IMR-90 (cell line): ENCODE data around the gene RLN3. TPM values are rescaled to one million over a fixed set of nuclear protein-coding genes. Genes with fewer than 3 reads are reported as not detected.
A peak's percentile ranks its signal among the peaks of the same experiment; 100 is the strongest.

ENCODE experiments used
- ATAC-seq: fragments of 200-7000 bp; cut with Tn5 transposase; 2 replicates; pipeline ENCODE4 v1.9.1; 2020; ENCODE audit warnings: low read depth, mild to moderate bottlenecking, moderate library complexity
- BruUV-seq: library from RNA; stranded (reverse); fragments of 400-500 nt; replicated peaks from 2 replicates; lab custom pipeline; 2021; lab: Mats Ljungman, UMichigan
- CTCF ChIA-PET: fragments of 300-600 bp; formaldehyde crosslinking; extraction: SDS; loops from one replicate; lab custom pipeline; 2021; ENCODE audit warnings: antibody characterized with exemption; lab: Yijun Ruan, JAX
- POLR2A ChIA-PET: fragments of 300-600 bp; sonication (Branson Sonifier 250); formaldehyde crosslinking; loops from one replicate; lab custom pipeline; 2022; ENCODE audit warnings: antibody characterized with exemption; ENCODE audit not compliant: unreplicated experiment; lab: Charles Lee
- DNase-seq: peaks from one replicate; pipeline ENCODE4 v3.0.0; 2013
- H2AFZ ChIP-seq: replicated peaks from 2 replicates; pipeline ENCODE3; 2013; ENCODE audit warnings: low read length, mild to moderate bottlenecking; ENCODE audit not compliant: poor library complexity
- H2AK5ac ChIP-seq: 2 replicates; pipeline ENCODE4 v1.6.1; 2013; ENCODE audit warnings: low read depth, low read length, inconsistent platforms
- H2AK9ac ChIP-seq: replicated peaks from 2 replicates; pipeline ENCODE3; 2013; ENCODE audit warnings: mild to moderate bottlenecking, low read depth, low read length, moderate library complexity; ENCODE audit not compliant: poor library complexity
- H2BK120ac ChIP-seq: 2 replicates; pipeline ENCODE4 v1.6.1; 2013; ENCODE audit warnings: low read depth, low read length, inconsistent platforms
- H2BK15ac ChIP-seq: 3 replicates; pipeline ENCODE4 v1.6.1; 2013; ENCODE audit warnings: low read depth, low read length, inconsistent platforms
- H2BK20ac ChIP-seq: 2 replicates; pipeline ENCODE4 v1.6.1; 2013; ENCODE audit warnings: low read depth, mild to moderate bottlenecking, inconsistent platforms, low read length, moderate library complexity
- H2BK5ac ChIP-seq: 2 replicates; pipeline ENCODE4 v1.6.1; 2013; ENCODE audit warnings: mild to moderate bottlenecking, low read depth, low read length, inconsistent platforms; ENCODE audit not compliant: poor library complexity, severe bottlenecking
- H3K14ac ChIP-seq: replicated peaks from 2 replicates; pipeline ENCODE4 v1.6.1; 2013; ENCODE audit warnings: low read depth, low read length, inconsistent platforms
- H3K18ac ChIP-seq: 2 replicates; pipeline ENCODE4 v1.6.1; 2013; ENCODE audit warnings: low read depth, low read length, control low read depth
- H3K23ac ChIP-seq: 2 replicates; pipeline ENCODE4 v1.6.1; 2013; ENCODE audit warnings: low read depth, low read length, inconsistent platforms
- H3K27ac ChIP-seq: 2 replicates; pipeline ENCODE4 v1.5.1; 2013; ENCODE audit warnings: mild to moderate bottlenecking, control low read depth, low read length; ENCODE audit not compliant: insufficient read depth
- H3K27me3 ChIP-seq: 2 replicates; pipeline ENCODE4 v1.6.1; 2013; ENCODE audit warnings: low read length; ENCODE audit not compliant: control insufficient read depth, insufficient read depth
- H3K36me3 ChIP-seq: 2 replicates; pipeline ENCODE4 v1.6.1; 2013; ENCODE audit warnings: low read length, mixed read lengths; ENCODE audit not compliant: control insufficient read depth, insufficient read depth
- H3K4ac ChIP-seq: 2 replicates; pipeline ENCODE4 v1.6.1; 2013; ENCODE audit warnings: low read depth, low read length, inconsistent platforms
- H3K4me1 ChIP-seq: 2 replicates; pipeline ENCODE4 v1.6.1; 2013; ENCODE audit warnings: low read length, mixed read lengths; ENCODE audit not compliant: control insufficient read depth, insufficient read depth
- H3K4me2 ChIP-seq: 2 replicates; pipeline ENCODE4 v1.6.1; 2013; ENCODE audit warnings: low read depth, mild to moderate bottlenecking, control low read depth, low read length, moderate library complexity
- H3K4me3 ChIP-seq: 2 replicates; pipeline ENCODE4 v1.5.1; 2013; ENCODE audit warnings: low read depth, mild to moderate bottlenecking, control low read depth, low read length, moderate library complexity; ENCODE audit not compliant: insufficient read depth
- H3K56ac ChIP-seq: 2 replicates; pipeline ENCODE4 v1.6.1; 2013; ENCODE audit warnings: low read length, inconsistent platforms; ENCODE audit not compliant: insufficient read depth; ENCODE audit errors: extremely low read depth
- H3K79me1 ChIP-seq, 2 experiments: 2 replicates each; pipeline ENCODE4 v1.6.1; 2013; ENCODE audit warnings: low read length in 2 of 2, inconsistent platforms in 1 of 2, low read depth in 1 of 2
- H3K9ac ChIP-seq: 2 replicates; pipeline ENCODE4 v1.6.1; 2013; ENCODE audit warnings: low read depth, low read length, control low read depth
- H3K9me1 ChIP-seq: 2 replicates; pipeline ENCODE4 v1.6.1; 2013; ENCODE audit warnings: low read length, inconsistent platforms; ENCODE audit not compliant: insufficient read depth
- H3K9me3 ChIP-seq: 2 replicates; pipeline ENCODE4 v1.6.1; 2013; ENCODE audit warnings: low read length; ENCODE audit not compliant: control insufficient read depth, insufficient read depth
- H4K20me1 ChIP-seq: 2 replicates; pipeline ENCODE4 v1.6.1; 2013; ENCODE audit warnings: low read length, inconsistent platforms; ENCODE audit not compliant: insufficient read depth
- H4K5ac ChIP-seq: 2 replicates; pipeline ENCODE4 v1.6.1; 2013; ENCODE audit warnings: mild to moderate bottlenecking, low read depth, low read length, control low read depth
- H4K8ac ChIP-seq, 2 experiments: 2 replicates each; pipeline ENCODE4 v1.6.1; 2013; ENCODE audit warnings: low read depth in 2 of 2, low read length in 2 of 2, control low read depth in 1 of 2, inconsistent platforms in 1 of 2
- H4K91ac ChIP-seq: 2 replicates; pipeline ENCODE4 v1.6.1; 2013; ENCODE audit warnings: low read depth, low read length, inconsistent platforms; ENCODE audit not compliant: insufficient read depth
- BHLHE40 ChIP-seq: fragments of 150-350 bp; IDR thresholded peaks from 2 replicates; pipeline ENCODE4 v1.6.1; 2016; ENCODE audit warnings: mild to moderate bottlenecking, low read depth, low read length
- CEBPB ChIP-seq: IDR thresholded peaks from 2 replicates; pipeline ENCODE4 v1.6.1; 2012; ENCODE audit warnings: low read depth, low read length, improper control_type of control experiment
- CHD1 ChIP-seq: IDR thresholded peaks from 2 replicates; pipeline ENCODE4 v1.6.1; 2012; ENCODE audit warnings: low read depth, low read length, improper control_type of control experiment
- CTCF ChIP-seq: conservative IDR thresholded peaks from 2 replicates; pipeline ENCODE4 v1.5.1; 2012; ENCODE audit warnings: mild to moderate bottlenecking, low read depth, low read length, improper control_type of control experiment
- FOS ChIP-seq: fragments of 150-350 bp; IDR thresholded peaks from 2 replicates; pipeline ENCODE4 v1.6.1; 2016; ENCODE audit warnings: low read depth, low read length
- MAZ ChIP-seq: IDR thresholded peaks from 2 replicates; pipeline ENCODE4 v1.6.1; 2012; ENCODE audit warnings: low read depth, mild to moderate bottlenecking, low read length, improper control_type of control experiment, moderate library complexity, borderline replicate concordance
- MXI1 ChIP-seq: IDR thresholded peaks from 2 replicates; pipeline ENCODE4 v1.6.1; 2012; ENCODE audit warnings: low read depth, mild to moderate bottlenecking, low read length, moderate library complexity, borderline replicate concordance
- RAD21 ChIP-seq: IDR thresholded peaks from 2 replicates; pipeline ENCODE4 v1.6.1; 2012; ENCODE audit warnings: low read length, improper control_type of control experiment
- RCOR1 ChIP-seq: IDR thresholded peaks from 2 replicates; pipeline ENCODE4 v1.6.1; 2012; ENCODE audit warnings: mild to moderate bottlenecking, low read length, improper control_type of control experiment; ENCODE audit not compliant: insufficient replicate concordance
- SMC3 ChIP-seq: fragments of 150-350 bp; IDR thresholded peaks from 2 replicates; pipeline ENCODE4 v1.6.1; 2016; ENCODE audit warnings: low read depth, mild to moderate bottlenecking, antibody characterized with exemption, low read length, moderate library complexity
- WGBS, 2 experiments: methylation state at CpG; one replicate each; pipeline versions ENCODE4 v1.1.5 to v1.1.7; 2013; ENCODE audit warnings: missing lambda C conversion rate in 2 of 2; ENCODE audit not compliant: insufficient read length in 1 of 2; ENCODE audit errors: extremely low coverage in 2 of 2; 5-methylcytosine and 5-hydroxymethylcytosine counted together
- dilution Hi-C: fragments of 300-500 bp; cut with HindIII; formaldehyde crosslinking; loops from one replicate; pipeline ENCODE4 v1.14.3; 2018; ENCODE audit warnings: low sequenced_read_pairs; ENCODE audit not compliant: unreplicated experiment
- in situ Hi-C: fragments of 300-500 bp; cut with MboI; formaldehyde crosslinking; loops from 3 replicates; pipeline ENCODE4 v1.14.3; 2019; ENCODE audit warnings: low sequenced_read_pairs, inconsistent platforms, mixed read lengths
- intact Hi-C: fragments of 100-400 bp; cut with micrococcal nuclease; formaldehyde crosslinking; loops from 2 replicates; pipeline ENCODE4 v1.10.0; 2022
- polyA plus RNA-seq, 3 experiments: library from polyadenylated mRNA; depleted of rRNA; stranded (reverse); fragments of >200 nt; gene quantifications; 2 replicates each; pipeline ENCODE4 v1.2.3, GENCODE V29; 2012; ENCODE audit warnings: low replicate concordance in 1 of 3
- total RNA-seq: library from RNA; depleted of rRNA; stranded (reverse); fragments of >200 nt; gene quantifications from 2 replicates; pipeline ENCODE4 v1.2.3, GENCODE V29; 2012
- TF ChIP-seq, protein P1 (sequence below): fragments of 150-350 bp; IDR thresholded peaks from 2 replicates; pipeline ENCODE4 v1.6.1; 2017; ENCODE audit warnings: mild to moderate bottlenecking, antibody characterized with exemption, low read length, low read depth

The RLN3 gene
- total and polyA plus RNA-seq, 2 of the 4 experiments (the other 2 are of a cell fraction): not detected

DNA sequence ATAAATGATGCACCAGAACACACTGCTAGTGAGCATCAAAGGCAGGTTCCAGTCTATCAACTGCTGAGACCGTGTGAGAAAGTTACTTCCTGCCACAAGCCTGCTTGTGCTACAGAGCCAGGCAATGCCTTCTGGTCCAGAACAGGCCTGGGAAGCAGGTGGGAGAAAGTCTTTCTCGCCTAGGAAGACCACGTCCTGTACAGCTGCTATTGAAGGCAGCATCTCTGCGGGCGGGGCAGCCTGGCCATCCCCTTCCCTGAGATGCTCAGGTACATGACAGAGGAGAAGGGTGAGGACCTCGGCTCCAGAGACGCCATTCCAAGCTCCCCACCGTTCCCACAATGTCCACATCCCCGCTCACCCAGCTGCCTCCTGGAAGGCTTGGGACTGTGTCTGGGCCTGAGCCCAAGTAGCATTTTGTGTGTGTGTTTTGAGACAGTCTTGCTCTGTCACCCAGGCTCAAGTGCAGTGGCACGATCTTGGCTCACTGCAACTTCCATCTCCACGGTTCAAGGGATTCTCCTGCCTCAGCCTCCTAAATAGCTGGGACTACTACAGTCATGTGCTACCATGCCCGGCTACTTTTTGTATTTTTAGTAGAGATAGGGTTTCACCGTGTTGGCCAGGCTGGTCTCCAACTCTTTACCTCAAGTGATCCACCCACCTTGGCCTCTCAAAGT lies 25.2 kb upstream of the RLN3 start:
- H4K20me1 ChIP-seq: peaks cover 9% of the 10 kb centered on the region
- no peak overlapping the region for H3K56ac ChIP-seq
- no peak overlapping the region for H4K5ac ChIP-seq
- intact Hi-C loops: no loop called here
- in situ Hi-C loops: no loop called here
- no peak overlapping the region for H3K4me3 ChIP-seq
- peaks cover 4% of the 10 kb centered on the region for H3K36me3 ChIP-seq
- POLR2A ChIA-PET: no interaction called here
- CTCF ChIA-PET: no interaction called here
- H3K23ac ChIP-seq: no peak overlapping the region
- H3K27ac ChIP-seq: no peak overlapping the region
- no peak overlapping the region for H2AK9ac ChIP-seq
- peaks cover 12 to 53% of the 10 kb centered on the region in 2 experiments for H3K79me1 ChIP-seq
- no TSS peak for BruUV-seq
- no peak overlapping the region for H2BK120ac ChIP-seq
- no peak overlapping the region for H3K14ac ChIP-seq
- DNase-seq (no peak), ATAC-seq (no peak)
- H2AFZ ChIP-seq: no peak overlapping the region
- no peak overlapping the region for H3K4ac ChIP-seq
- H3K27me3 ChIP-seq: no peaks in the 10 kb centered on the region
- no peak overlapping the region for H2AK5ac ChIP-seq
- H3K9me1 ChIP-seq: peaks cover 5% of the 10 kb centered on the region; the same call in 1 of the 2 replicates
- no peak overlapping the region for H2BK20ac ChIP-seq
- no peak overlapping the region for H3K18ac ChIP-seq
- no peak overlapping the region for H3K4me2 ChIP-seq
- H2BK15ac ChIP-seq: no peak overlapping the region
- H3K4me1 ChIP-seq: peaks cover 4% of the 10 kb centered on the region; the same call in 1 of the 2 replicates
- H2BK5ac ChIP-seq: no peak overlapping the region
- peak overlapping the region in 1 of 2 experiments; percentile 36; a peak in 1 of 4 replicates for H4K8ac ChIP-seq
- peaks cover 10% of the 10 kb centered on the region for H3K9me3 ChIP-seq
- dilution Hi-C loops: no loop called here
- no peak overlapping the region for H4K91ac ChIP-seq
- no peak overlapping the region for H3K9ac ChIP-seq
- TF ChIP-seq CEBPB (no peak), CTCF (no peak), RAD21 (no peak), FOS (no peak), SMC3 (no peak), MXI1 (no peak), CHD1 (no peak), RCOR1 (no peak), BHLHE40 (no peak), MAZ (no peak)
- TF ChIP-seq, protein P1, sequence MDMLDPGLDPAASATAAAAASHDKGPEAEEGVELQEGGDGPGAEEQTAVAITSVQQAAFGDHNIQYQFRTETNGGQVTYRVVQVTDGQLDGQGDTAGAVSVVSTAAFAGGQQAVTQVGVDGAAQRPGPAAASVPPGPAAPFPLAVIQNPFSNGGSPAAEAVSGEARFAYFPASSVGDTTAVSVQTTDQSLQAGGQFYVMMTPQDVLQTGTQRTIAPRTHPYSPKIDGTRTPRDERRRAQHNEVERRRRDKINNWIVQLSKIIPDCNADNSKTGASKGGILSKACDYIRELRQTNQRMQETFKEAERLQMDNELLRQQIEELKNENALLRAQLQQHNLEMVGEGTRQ: no peak
- WGBS, 2 experiments: 65% methylated on average over 4 of the region's 13 CpGs; no CpG with 5 or more reads in 1 of the 2 experiments
